GM04503 (cell line): ENCODE measurements around the gene MSH5.
A peak's percentile ranks its signal among the peaks of the same experiment; 100 is the strongest.
"Not testable (repeated sequence)": the region's sequence is repeated elsewhere in the genome, so short reads cannot be mapped to it uniquely, and the experiment has no call there.

Source experiments
- DNase-seq: peaks from one replicate; pipeline ENCODE4 v3.0.0-alpha.2; 2012; ENCODE audit warnings: low read depth

MSH5 gene

GRCh38 chr6:31801031-31801927, 61.5 kb downstream of the MSH5 start:
- not testable (repeated sequence) for DNase-seq

- DNase-seq: no peak
Measured at GRCh38 chr6:31805939-31806469, 66.2 kb downstream of the MSH5 start.

- DNase-seq: peak; percentile 72
Measured at GRCh38 chr6:31806470-31807272, 66.9 kb downstream of the MSH5 start, which contains the start of gene LSM2. Gene LSM2, minus strand, starts transcription at chr6:31806966. Its CDS starts 209 bp downstream, at chr6:31806757.

- DNase-seq: not testable (repeated sequence)
Measured at GRCh38 chr6:31808599-31808998, 68.8 kb downstream of the MSH5 start.

- no peak for DNase-seq
Measured at GRCh38 chr6:31811645-31812044, 71.8 kb downstream of the MSH5 start.
